HL-60 (cell line): ENCODE results near the gene NUCB1.

Experiments
- DNase-seq, 2 experiments: peaks; one replicate each; pipeline ENCODE4 v3.0.0-alpha.2; 2010 to 2020; ENCODE audit warnings: low read depth in 1 of 2, low spot score in 1 of 2
- H3K27ac ChIP-seq: fragments of 250-450 bp; sonication (Bioruptor Pico); replicated peaks from 2 replicates; pipeline ENCODE4 v1.5.1; 2020; ENCODE audit warnings: mild to moderate bottlenecking, moderate library complexity
- H3K27me3 ChIP-seq: fragments of 250-450 bp; sonication (Bioruptor Pico); 2 replicates; pipeline ENCODE4 v1.5.1; 2021; ENCODE audit warnings: mild to moderate bottlenecking, moderate library complexity; ENCODE audit not compliant: insufficient read depth, poor library complexity, severe bottlenecking
- H3K4me3 ChIP-seq: replicated peaks from 2 replicates; pipeline ENCODE4 v1.5.1; 2011; ENCODE audit warnings: mild to moderate bottlenecking, control low read depth, low read length; ENCODE audit not compliant: insufficient read depth
- CTCF ChIP-seq: IDR thresholded peaks from one replicate; pipeline ENCODE4 v1.5.1; 2011; ENCODE audit warnings: low read length, control low read depth, inconsistent platforms; ENCODE audit not compliant: insufficient read depth
- GABPA ChIP-seq: IDR thresholded peaks from 2 replicates; pipeline ENCODE4 v1.6.1; 2012; ENCODE audit warnings: low read depth
- POLR2AphosphoS5 ChIP-seq: IDR thresholded peaks from 2 replicates; pipeline ENCODE4 v1.6.1; 2012; ENCODE audit warnings: low read depth
- REST ChIP-seq: IDR thresholded peaks from 2 replicates; pipeline ENCODE4 v1.6.1; 2012; ENCODE audit warnings: low read depth; ENCODE audit not compliant: insufficient replicate concordance
- SPI1 ChIP-seq: IDR thresholded peaks from 2 replicates; pipeline ENCODE4 v1.6.1; 2012; ENCODE audit warnings: low read depth, mild to moderate bottlenecking, borderline replicate concordance

Gene NUCB1

GRCh38 chr19:48854103-48854502 is 46.0 kb upstream of the NUCB1 start:
- Histone ChIP-seq H3K4me3 (no peak overlapping the region), H3K27ac (no peak overlapping the region), H3K27me3 (no peaks in the 10 kb centered on the region)
- no peak for DNase-seq
- no peak for TF ChIP-seq POLR2AphosphoS5
- TF ChIP-seq GABPA = no peak
- TF ChIP-seq SPI1 = no peak
- TF ChIP-seq CTCF = no peak
- no peak for TF ChIP-seq REST

- TF ChIP-seq REST = no peak
- TF ChIP-seq GABPA = no peak
- TF ChIP-seq CTCF = no peak
- no peak for TF ChIP-seq POLR2AphosphoS5
- no peak for TF ChIP-seq SPI1
- no peak for DNase-seq
- Histone ChIP-seq H3K27ac (no peak overlapping the region), H3K27me3 (no peaks in the 10 kb centered on the region), H3K4me3 (no peak overlapping the region)
Observed at GRCh38 chr19:48856921-48857320, 43.2 kb upstream of the NUCB1 start.

- Histone ChIP-seq H3K27me3 (no peaks in the 10 kb centered on the region), H3K4me3 (no peak overlapping the region), H3K27ac (no peak overlapping the region)
- peak in 1 of 2 experiments; percentile 47 for DNase-seq
- TF ChIP-seq SPI1 = no peak
- TF ChIP-seq POLR2AphosphoS5 = no peak
- no peak for TF ChIP-seq GABPA
- no peak for TF ChIP-seq CTCF
- no peak for TF ChIP-seq REST
Observed at GRCh38 chr19:48858984-48859710, 41.0 kb upstream of the NUCB1 start.
